GM23338 (cell line): ENCODE measurements around the gene ZNF664. TPM values are rescaled to one million over a fixed set of nuclear protein-coding genes. Genes with fewer than 3 reads are reported as not detected.

Experiments
- ATAC-seq: fragments of 200-7000 bp; cut with Tn5 transposase; 3 replicates; pipeline ENCODE4 v1.9.1; 2020
- DNase-seq: peaks from one replicate; pipeline ENCODE4 v3.0.0-alpha.2; 2015; ENCODE audit warnings: low spot score
- H2AFZ ChIP-seq: fragments of 200-600 bp; sonication (generic); 2 replicates; pipeline ENCODE4 v1.8.0; 2016; ENCODE audit warnings: antibody characterized with exemption, mild to moderate bottlenecking, moderate library complexity
- H3F3A ChIP-seq: fragments of 200-600 bp; sonication (generic); replicated peaks from 2 replicates; pipeline ENCODE4 v1.8.0; 2017; ENCODE audit warnings: antibody characterized with exemption, mixed run types, low read depth
- H3K27ac ChIP-seq: fragments of 200-600 bp; sonication (generic); 2 replicates; pipeline ENCODE4 v1.6.1; 2016; ENCODE audit warnings: low read depth
- H3K27me3 ChIP-seq: fragments of 200-600 bp; sonication (generic); 2 replicates; pipeline ENCODE4 v1.8.0; 2016; ENCODE audit warnings: mild to moderate bottlenecking, mixed run types, moderate library complexity; ENCODE audit not compliant: insufficient read depth
- H3K36me3 ChIP-seq: fragments of 200-600 bp; sonication (generic); 2 replicates; pipeline ENCODE4 v1.8.0; 2016; ENCODE audit warnings: mild to moderate bottlenecking; ENCODE audit not compliant: insufficient read depth
- H3K4me1 ChIP-seq: fragments of 200-600 bp; sonication (generic); 2 replicates; pipeline ENCODE4 v1.8.0; 2016; ENCODE audit warnings: mild to moderate bottlenecking, moderate library complexity; ENCODE audit not compliant: insufficient read depth
- H3K4me2 ChIP-seq: fragments of 200-600 bp; sonication (generic); 2 replicates; pipeline ENCODE4 v1.7.1; 2017; ENCODE audit warnings: mixed run types
- H3K4me3 ChIP-seq: fragments of 200-600 bp; sonication (generic); 2 replicates; pipeline ENCODE4 v1.6.1; 2016; ENCODE audit warnings: mixed run types
- H3K79me2 ChIP-seq: fragments of 200-600 bp; sonication (generic); replicated peaks from 2 replicates; pipeline ENCODE4 v1.8.0; 2017; ENCODE audit warnings: mild to moderate bottlenecking; ENCODE audit not compliant: insufficient read depth
- H3K9me2 ChIP-seq: fragments of 200-600 bp; sonication (generic); 2 replicates; pipeline ENCODE4 v1.8.0; 2017; ENCODE audit not compliant: insufficient read depth
- H4K20me1 ChIP-seq: fragments of 200-600 bp; sonication (generic); replicated peaks from 2 replicates; pipeline ENCODE4 v1.8.0; 2017; ENCODE audit warnings: mild to moderate bottlenecking; ENCODE audit not compliant: insufficient read depth
- H3K27ac Mint-ChIP-seq: 2 replicates; pipeline ENCODE4 v1.8.0; 2020; ENCODE audit warnings: inconsistent platforms, mild to moderate bottlenecking, moderate library complexity, mixed read lengths
- H3K27me3 Mint-ChIP-seq: 3 replicates; pipeline ENCODE4 v1.8.0; 2022; ENCODE audit warnings: low read depth, mild to moderate bottlenecking, moderate library complexity, mixed read lengths, inconsistent platforms; ENCODE audit not compliant: insufficient read depth, poor library complexity
- H3K36me3 Mint-ChIP-seq: 3 replicates; pipeline ENCODE4 v1.8.0; 2021; ENCODE audit warnings: low read depth, mild to moderate bottlenecking, inconsistent platforms, moderate library complexity, mixed read lengths
- H3K4me1 Mint-ChIP-seq: 3 replicates; pipeline ENCODE4 v1.8.0; 2020; ENCODE audit warnings: mild to moderate bottlenecking, inconsistent platforms, mixed read lengths
- H3K4me3 Mint-ChIP-seq: 3 replicates; pipeline ENCODE4 v1.8.0; 2021; ENCODE audit warnings: moderate library complexity, mild to moderate bottlenecking, inconsistent platforms, mixed read lengths
- H3K9me3 Mint-ChIP-seq: 3 replicates; pipeline ENCODE4 v1.8.0; 2020; ENCODE audit warnings: moderate library complexity, mild to moderate bottlenecking, inconsistent platforms, mixed read lengths
- CREB1 ChIP-seq: fragments of 250-450 bp; sonication (Bioruptor Pico); IDR thresholded peaks from 2 replicates; pipeline ENCODE4 v1.5.0; 2020; ENCODE audit warnings: low read depth, mild to moderate bottlenecking, moderate library complexity
- EZH2 ChIP-seq: fragments of 200-600 bp; sonication (generic); IDR thresholded peaks from one replicate; pipeline ENCODE4 v1.8.0; 2017; ENCODE audit warnings: antibody characterized with exemption, mild to moderate bottlenecking, low read depth; ENCODE audit not compliant: unreplicated experiment
- NANOG ChIP-seq: IDR thresholded peaks from 2 replicates; pipeline ENCODE4 v1.6.1; 2016; ENCODE audit warnings: antibody characterized with exemption, borderline replicate concordance
- ZNF331 ChIP-seq: fragments of 250-450 bp; sonication (Bioruptor Pico); IDR thresholded peaks from 2 replicates; pipeline ENCODE4 v1.5.0; 2020; ENCODE audit warnings: low read depth, mild to moderate bottlenecking, moderate library complexity
- polyA plus RNA-seq: library from polyadenylated mRNA; unstranded; fragments of >200 nt; fragmentation: Nextera tagmentation; extraction: Ambion mirVana; gene quantifications from 2 replicates; pipeline ENCODE4 v1.2.1, GENCODE V29; 2016
- total RNA-seq: library from RNA; depleted of rRNA; stranded (reverse); fragments of >200 nt; shearing (Covaris generic); gene quantifications from 2 replicates; pipeline ENCODE4 v1.2.3, GENCODE V29; 2014
- TF ChIP-seq, protein P1 (sequence below): fragments of 250-450 bp; sonication (Bioruptor Pico); IDR thresholded peaks from 2 replicates; pipeline ENCODE4 v1.5.0; 2020; ENCODE audit warnings: mild to moderate bottlenecking, moderate library complexity
- TF ChIP-seq, protein P2 (sequence below), 2 experiments: fragments of 200-600 bp in 1 of 2; sonication (generic) in 1 of 2; conservative IDR thresholded peaks; 2 replicates each; pipeline versions ENCODE4 v1.5.1 to v1.6.1; 2016 to 2017; ENCODE audit warnings: antibody characterized with exemption in 2 of 2, low read depth in 2 of 2, mild to moderate bottlenecking in 2 of 2, moderate library complexity in 1 of 2

ZNF664 gene
- total and polyA plus RNA-seq, 2 experiments from 2014 or later, result 8.1 to 35.2 TPM

DNA sequence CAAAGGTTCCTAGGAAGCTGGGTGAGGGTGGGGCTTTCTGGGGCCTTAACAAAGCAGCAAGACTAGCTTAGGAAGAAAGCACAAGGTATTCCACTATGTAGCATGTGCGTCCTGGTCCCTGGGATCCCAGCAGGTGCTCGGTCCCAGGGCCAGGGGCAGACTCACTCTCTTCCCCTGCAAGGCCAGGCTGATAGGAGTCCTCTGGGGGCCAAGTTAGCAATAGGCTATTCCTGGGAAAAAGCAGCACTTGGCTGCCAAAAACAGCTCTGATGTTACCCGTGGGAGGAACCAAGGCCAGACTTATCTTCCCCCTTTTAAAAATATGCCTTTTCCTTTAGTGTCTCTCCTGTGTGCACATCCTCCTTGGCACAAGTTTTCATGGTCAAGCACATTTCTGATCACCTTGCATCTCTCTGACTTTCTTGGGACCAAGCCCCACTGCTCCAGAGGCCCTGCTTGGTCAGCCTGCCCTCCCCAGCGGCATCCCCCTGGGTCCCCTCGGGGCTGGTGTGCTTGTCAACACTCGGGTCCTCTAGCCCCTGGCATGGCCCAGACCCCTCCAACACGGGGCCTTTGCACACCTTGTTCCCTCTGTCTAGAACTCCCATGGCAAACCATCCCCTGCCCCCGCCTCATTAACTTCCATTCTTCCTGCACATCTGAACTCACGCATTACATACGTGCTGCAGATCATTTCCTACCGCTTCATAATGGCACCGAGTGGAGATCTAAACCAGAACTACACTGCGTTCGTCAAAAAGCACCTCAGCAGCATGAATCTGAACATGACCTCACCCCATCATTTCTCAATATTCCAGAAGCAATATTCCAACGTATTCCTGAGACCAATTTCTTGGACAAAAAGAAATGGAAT is 22.3 kb upstream of the ZNF664 start (continued):
- TF ChIP-seq, protein P1, sequence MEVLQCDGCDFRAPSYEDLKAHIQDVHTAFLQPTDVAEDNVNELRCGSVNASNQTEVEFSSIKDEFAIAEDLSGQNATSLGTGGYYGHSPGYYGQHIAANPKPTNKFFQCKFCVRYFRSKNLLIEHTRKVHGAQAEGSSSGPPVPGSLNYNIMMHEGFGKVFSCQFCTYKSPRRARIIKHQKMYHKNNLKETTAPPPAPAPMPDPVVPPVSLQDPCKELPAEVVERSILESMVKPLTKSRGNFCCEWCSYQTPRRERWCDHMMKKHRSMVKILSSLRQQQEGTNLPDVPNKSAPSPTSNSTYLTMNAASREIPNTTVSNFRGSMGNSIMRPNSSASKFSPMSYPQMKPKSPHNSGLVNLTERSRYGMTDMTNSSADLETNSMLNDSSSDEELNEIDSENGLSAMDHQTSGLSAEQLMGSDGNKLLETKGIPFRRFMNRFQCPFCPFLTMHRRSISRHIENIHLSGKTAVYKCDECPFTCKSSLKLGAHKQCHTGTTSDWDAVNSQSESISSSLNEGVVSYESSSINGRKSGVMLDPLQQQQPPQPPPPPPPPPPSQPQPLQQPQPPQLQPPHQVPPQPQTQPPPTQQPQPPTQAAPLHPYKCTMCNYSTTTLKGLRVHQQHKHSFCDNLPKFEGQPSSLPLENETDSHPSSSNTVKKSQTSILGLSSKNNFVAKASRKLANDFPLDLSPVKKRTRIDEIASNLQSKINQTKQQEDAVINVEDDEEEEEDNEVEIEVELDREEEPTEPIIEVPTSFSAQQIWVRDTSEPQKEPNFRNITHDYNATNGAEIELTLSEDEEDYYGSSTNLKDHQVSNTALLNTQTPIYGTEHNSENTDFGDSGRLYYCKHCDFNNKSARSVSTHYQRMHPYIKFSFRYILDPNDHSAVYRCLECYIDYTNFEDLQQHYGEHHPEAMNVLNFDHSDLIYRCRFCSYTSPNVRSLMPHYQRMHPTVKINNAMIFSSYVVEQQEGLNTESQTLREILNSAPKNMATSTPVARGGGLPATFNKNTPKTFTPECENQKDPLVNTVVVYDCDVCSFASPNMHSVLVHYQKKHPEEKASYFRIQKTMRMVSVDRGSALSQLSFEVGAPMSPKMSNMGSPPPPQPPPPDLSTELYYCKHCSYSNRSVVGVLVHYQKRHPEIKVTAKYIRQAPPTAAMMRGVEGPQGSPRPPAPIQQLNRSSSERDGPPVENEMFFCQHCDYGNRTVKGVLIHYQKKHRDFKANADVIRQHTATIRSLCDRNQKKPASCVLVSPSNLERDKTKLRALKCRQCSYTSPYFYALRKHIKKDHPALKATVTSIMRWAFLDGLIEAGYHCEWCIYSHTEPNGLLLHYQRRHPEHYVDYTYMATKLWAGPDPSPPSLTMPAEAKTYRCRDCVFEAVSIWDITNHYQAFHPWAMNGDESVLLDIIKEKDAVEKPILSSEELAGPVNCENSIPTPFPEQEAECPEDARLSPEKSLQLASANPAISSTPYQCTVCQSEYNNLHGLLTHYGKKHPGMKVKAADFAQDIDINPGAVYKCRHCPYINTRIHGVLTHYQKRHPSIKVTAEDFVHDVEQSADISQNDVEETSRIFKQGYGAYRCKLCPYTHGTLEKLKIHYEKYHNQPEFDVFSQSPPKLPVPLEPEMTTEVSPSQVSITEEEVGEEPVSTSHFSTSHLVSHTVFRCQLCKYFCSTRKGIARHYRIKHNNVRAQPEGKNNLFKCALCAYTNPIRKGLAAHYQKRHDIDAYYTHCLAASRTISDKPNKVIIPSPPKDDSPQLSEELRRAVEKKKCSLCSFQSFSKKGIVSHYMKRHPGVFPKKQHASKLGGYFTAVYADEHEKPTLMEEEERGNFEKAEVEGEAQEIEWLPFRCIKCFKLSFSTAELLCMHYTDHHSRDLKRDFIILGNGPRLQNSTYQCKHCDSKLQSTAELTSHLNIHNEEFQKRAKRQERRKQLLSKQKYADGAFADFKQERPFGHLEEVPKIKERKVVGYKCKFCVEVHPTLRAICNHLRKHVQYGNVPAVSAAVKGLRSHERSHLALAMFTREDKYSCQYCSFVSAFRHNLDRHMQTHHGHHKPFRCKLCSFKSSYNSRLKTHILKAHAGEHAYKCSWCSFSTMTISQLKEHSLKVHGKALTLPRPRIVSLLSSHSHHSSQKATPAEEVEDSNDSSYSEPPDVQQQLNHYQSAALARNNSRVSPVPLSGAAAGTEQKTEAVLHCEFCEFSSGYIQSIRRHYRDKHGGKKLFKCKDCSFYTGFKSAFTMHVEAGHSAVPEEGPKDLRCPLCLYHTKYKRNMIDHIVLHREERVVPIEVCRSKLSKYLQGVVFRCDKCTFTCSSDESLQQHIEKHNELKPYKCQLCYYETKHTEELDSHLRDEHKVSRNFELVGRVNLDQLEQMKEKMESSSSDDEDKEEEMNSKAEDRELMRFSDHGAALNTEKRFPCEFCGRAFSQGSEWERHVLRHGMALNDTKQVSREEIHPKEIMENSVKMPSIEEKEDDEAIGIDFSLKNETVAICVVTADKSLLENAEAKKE, result no peak
- TF ChIP-seq NANOG, result no peak
- no peak for TF ChIP-seq EZH2
- no peak for TF ChIP-seq ZNF331 (CRISPR knock-in tag)

DNA sequence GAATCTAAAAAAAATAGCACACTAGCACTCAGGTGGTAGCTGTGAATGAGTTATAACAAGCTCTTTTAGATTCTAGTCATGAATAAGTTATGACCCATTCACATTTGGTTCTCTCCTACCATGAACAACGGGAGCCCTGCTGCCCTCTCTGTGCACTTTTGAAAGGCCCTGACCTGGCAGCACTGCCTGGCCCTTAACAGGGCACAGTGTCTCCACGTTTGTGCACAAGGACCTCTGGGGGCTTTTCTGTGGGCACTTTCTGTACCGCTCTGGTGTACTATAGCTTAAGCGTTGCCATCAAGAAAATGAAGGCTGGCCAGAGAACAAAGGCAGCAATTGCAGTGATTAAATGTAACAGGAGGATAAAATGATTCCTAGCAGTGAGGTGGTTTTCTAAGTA is 21.5 kb upstream of the ZNF664 start:
- H3K27me3 Mint-ChIP-seq, result peaks cover 5% of the 10 kb centered on the region
- ATAC-seq, result no peak
- no peak for DNase-seq

More for the DNA sequence above, 21.5 kb upstream of the ZNF664 start:
- TF ChIP-seq, protein P2, sequence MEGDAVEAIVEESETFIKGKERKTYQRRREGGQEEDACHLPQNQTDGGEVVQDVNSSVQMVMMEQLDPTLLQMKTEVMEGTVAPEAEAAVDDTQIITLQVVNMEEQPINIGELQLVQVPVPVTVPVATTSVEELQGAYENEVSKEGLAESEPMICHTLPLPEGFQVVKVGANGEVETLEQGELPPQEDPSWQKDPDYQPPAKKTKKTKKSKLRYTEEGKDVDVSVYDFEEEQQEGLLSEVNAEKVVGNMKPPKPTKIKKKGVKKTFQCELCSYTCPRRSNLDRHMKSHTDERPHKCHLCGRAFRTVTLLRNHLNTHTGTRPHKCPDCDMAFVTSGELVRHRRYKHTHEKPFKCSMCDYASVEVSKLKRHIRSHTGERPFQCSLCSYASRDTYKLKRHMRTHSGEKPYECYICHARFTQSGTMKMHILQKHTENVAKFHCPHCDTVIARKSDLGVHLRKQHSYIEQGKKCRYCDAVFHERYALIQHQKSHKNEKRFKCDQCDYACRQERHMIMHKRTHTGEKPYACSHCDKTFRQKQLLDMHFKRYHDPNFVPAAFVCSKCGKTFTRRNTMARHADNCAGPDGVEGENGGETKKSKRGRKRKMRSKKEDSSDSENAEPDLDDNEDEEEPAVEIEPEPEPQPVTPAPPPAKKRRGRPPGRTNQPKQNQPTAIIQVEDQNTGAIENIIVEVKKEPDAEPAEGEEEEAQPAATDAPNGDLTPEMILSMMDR (conservative IDR thresholded peaks at IDR 0.05; ENCODE audit: low read depth in 2 of 2), result no peak
- TF ChIP-seq NANOG (no peak), EZH2 (no peak), CREB1 (CRISPR knock-in tag) (no peak)
- H3K4me1 Mint-ChIP-seq, result no peaks in the 10 kb centered on the region; the same call in 2 of the 3 replicates
- no peak overlapping the region for H3K27ac Mint-ChIP-seq
- no peak overlapping the region for H3K4me2 ChIP-seq
- H3K4me1 ChIP-seq, result no peaks in the 10 kb centered on the region
- no peaks in the 10 kb centered on the region for H3K36me3 ChIP-seq
- no peaks in the 10 kb centered on the region for H4K20me1 ChIP-seq
- H3K27ac ChIP-seq, result no peak overlapping the region
- peaks cover 37% of the 10 kb centered on the region for H3K27me3 ChIP-seq
- no peak overlapping the region for H3K4me3 ChIP-seq
- no peak overlapping the region for H2AFZ ChIP-seq
- no peaks in the 10 kb centered on the region for H3K36me3 Mint-ChIP-seq
- H3K9me3 Mint-ChIP-seq, result no peaks in the 10 kb centered on the region
- H3K4me3 Mint-ChIP-seq, result no peak overlapping the region
- H3K79me2 ChIP-seq, result no peaks in the 10 kb centered on the region
- no peaks in the 10 kb centered on the region for H3K9me2 ChIP-seq
- H3F3A ChIP-seq, result no peaks in the 10 kb centered on the region
